ENCODE data around the gene GDPD2.
A peak's percentile ranks its signal among the peaks of the same experiment; 100 is the strongest.

GDPD2 gene

DNA sequence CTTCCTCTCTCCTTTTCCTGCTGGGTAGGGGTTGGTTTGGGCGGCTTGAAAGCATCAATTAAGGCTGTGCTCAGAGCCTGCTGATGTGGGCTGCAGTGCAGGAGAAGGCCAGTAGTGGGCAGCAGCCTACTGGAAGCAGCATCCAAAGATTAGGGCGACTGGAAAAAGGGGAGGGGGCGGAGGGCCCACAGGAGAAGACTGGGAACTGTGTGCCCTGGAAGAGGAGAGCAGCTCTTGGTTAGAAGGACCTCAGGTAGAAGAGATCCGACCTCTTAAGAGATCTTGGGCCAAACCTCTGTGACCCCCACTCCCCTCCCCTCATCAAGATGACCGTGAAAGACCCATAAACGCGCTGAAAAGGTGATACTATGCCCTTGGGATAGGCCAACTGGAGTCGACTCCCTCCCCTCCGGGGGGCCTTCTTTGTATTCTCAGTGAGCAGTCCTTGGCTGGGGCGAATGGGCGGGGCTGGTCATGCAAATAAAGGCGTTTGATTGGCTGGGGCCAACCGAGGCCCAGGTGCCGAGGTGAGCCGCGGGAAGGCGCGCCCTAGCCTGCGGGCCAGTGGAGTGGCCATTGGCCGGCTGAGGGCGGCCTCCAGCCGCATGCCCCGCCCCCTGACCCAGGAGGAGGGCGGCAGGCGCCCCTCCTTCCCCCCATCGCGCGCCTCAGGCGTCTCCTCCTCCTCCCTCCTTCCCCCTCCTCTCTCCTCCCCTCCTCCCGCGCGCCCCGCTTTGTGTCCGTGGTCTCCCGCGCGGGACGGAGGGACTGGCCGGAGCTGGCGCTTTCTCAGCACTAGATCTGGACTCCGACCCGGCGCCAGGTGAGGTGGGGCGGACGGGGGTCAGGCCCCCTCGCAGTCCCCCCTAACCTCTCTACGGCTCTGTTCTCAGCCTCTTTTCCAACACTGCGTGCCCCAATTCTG lies 31.6 kb downstream of the GDPD2 start:
- DNase-seq (ENCODE audit: low read depth), result peak; percentile 51
- peak; percentile 91 for TF ChIP-seq CTCF (conservative IDR thresholded peaks at IDR 0.05; ENCODE audit: control insufficient read depth, insufficient read depth, low read depth, low read length)
- peak overlapping the region; percentile 53 for H3K4me3 ChIP-seq (ENCODE audit: control insufficient read depth, low read depth, low read length)

DNA sequence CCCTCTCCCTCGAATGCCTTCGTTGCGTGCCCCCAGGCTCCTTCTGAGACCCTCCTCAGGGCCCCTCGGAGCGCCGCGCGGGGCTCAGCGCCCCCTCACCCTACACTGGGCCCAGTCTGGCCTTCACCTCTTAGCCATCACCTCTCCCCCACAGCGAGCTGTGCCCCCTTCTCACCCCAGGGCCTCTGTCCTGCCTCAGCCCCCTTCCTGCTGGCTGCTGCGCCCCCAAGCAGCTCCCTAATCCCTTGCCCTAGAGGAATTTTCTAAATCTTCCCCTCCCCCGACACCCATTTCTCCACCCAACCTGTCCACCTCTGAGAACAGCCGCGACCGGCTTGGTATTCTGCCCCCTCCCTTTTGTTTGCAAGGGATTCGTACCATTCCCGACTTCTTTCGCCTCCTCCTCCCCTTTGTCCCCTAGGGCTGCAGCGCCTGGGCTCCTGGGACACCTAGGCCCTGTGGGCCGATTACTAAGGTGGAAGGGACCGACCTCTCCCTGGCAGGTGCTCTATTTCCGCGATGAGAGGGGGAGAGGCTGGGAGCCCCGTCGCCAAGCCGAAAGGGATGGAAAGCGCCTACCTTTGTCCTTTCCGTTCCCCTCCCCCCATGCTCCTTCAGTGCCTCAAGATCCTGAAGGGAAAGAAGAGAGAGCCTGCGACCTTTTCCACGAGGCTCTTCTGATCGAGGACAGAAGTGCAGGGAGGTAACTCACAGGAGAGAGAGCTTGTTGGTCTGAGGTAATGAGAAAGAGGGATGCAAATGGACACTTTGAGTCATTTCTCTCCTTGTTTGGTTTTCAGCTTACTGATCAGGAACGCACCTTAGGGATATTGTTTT lies 32.5 kb downstream of the GDPD2 start:
- TF ChIP-seq CTCF (conservative IDR thresholded peaks at IDR 0.05; ENCODE audit: control insufficient read depth, insufficient read depth, low read depth, low read length), result no peak
- peak overlapping the region; percentile 53 for H3K4me3 ChIP-seq (ENCODE audit: control insufficient read depth, low read depth, low read length)
- no peak for DNase-seq (ENCODE audit: low read depth)

DNA sequence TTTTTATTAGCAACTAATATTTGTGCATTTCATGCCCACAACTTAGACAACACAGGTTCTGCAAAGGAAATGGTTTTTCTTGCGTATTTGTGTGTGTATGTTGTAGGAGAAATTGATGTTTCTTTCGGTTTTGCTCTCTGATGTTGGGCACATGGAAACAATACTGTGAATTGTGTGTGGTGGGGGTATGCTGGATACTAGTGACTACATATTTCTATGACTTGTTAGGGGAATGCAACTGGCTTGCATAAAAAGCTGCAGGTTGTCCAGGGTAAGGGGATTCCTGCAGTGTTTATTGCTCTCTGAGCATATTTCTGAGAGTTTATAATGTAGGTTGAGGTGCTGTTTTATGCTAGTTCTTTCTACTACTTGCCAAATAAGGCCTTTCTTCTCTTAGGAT lies 33.1 kb downstream of the GDPD2 start:
- H3K4me3 ChIP-seq (ENCODE audit: control insufficient read depth, low read depth, low read length), result no peak overlapping the region
- no peak for TF ChIP-seq CTCF (conservative IDR thresholded peaks at IDR 0.05; ENCODE audit: control insufficient read depth, insufficient read depth, low read depth, low read length)
- DNase-seq (ENCODE audit: low read depth), result no peak

DNA sequence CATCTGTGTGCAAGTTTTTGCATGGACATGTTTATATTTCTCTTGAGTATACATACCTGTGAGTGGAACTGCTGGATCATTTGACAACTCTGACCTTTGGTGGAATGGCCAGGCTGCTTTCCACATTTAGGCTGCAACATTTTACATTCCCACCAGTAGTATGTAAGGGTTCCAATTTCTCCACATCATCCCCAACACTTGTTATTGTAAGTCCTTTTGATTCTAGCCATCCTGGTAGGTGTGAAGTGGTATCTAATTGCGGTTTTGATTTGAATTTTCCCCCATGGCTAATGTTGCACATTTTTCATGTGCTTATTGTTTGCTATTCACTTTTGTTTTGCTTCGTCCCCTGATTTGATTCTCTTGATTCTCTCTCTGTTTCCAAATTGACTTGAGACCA lies 37.9 kb downstream of the GDPD2 start:
- no peak for DNase-seq (ENCODE audit: low read depth)
- no peak for TF ChIP-seq CTCF (conservative IDR thresholded peaks at IDR 0.05; ENCODE audit: control insufficient read depth, insufficient read depth, low read depth, low read length)
- no peak overlapping the region for H3K4me3 ChIP-seq (ENCODE audit: control insufficient read depth, low read depth, low read length)

DNA sequence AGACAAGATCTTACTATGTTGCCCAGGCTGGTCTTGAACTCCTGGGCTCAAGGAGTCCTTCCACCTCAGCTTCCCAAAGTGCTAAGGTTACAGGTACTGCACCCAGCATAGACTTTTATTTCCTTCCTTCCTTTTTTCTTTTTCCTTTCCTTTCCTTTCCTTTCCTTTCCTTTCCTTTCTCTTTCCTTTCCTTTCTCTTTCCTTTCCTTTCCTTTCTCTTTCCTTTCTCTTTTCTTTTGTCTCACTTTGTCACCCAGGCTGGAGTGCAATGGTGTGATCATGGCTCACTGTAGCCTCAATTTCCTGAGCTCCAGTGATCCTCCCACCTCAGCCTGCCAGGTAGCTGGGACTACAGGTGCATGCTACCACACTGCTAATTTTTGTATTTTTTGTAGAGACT lies 40.9 kb downstream of the GDPD2 start:
- no peak for TF ChIP-seq CTCF (conservative IDR thresholded peaks at IDR 0.05; ENCODE audit: control insufficient read depth, insufficient read depth, low read depth, low read length)
- DNase-seq (ENCODE audit: low read depth), result no peak
- no peak overlapping the region for H3K4me3 ChIP-seq (ENCODE audit: control insufficient read depth, low read depth, low read length)

DNA sequence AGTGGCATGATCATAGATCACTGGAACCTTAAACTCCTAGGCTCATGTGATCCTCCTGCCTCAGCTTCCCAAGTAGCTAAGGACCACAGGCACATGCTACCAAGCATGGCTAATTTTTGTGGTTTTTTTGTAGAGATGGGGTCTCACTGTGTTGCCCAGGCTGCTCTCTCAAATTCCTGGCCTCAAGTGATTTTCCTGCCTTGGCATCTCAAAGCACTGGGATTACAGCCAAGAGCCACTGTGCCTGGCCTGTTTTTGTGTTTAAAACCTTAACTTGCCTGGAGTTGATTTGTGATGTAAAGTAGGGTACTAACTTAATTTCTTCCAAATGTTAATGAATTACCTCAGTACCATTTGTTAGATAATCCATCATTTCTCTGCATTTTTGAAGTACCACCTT lies 43.9 kb downstream of the GDPD2 start:
- no peak for DNase-seq (ENCODE audit: low read depth)
- no peak for TF ChIP-seq CTCF (conservative IDR thresholded peaks at IDR 0.05; ENCODE audit: control insufficient read depth, insufficient read depth, low read depth, low read length)
- H3K4me3 ChIP-seq (ENCODE audit: control insufficient read depth, low read depth, low read length), result no peak overlapping the region

Measured in fibroblast of mammary gland (primary cell).